DMS153 (cell line): Measurements from ENCODE around the gene CHL1.

Experiments
- DNase-seq: peaks from one replicate; lab custom pipeline; 2025; lab: John Stamatoyannopoulos, UW

The CHL1 gene

GRCh38 chr3:396293-396692, 199.7 kb downstream of the CHL1 start:
- DNase-seq, result no peak

GRCh38 chr3:399647-400046, 203.1 kb downstream of the CHL1 start:
- DNase-seq, result no peak

GRCh38 chr3:403826-404225, 207.3 kb downstream of the CHL1 start:
- no peak for DNase-seq

GRCh38 chr3:409011-409410, 212.4 kb downstream of the CHL1 start:
- no peak for DNase-seq

GRCh38 chr3:411226-411625, 214.7 kb downstream of the CHL1 start:
- no peak for DNase-seq

- no peak for DNase-seq
Observed at GRCh38 chr3:414063-414462, 217.5 kb downstream of the CHL1 start.

GRCh38 chr3:418239-418929, 221.8 kb downstream of the CHL1 start:
- DNase-seq, result no peak

GRCh38 chr3:420584-420983, 224.0 kb downstream of the CHL1 start:
- DNase-seq, result no peak

- DNase-seq, result no peak
Observed at GRCh38 chr3:425079-425478, 228.5 kb downstream of the CHL1 start.

- DNase-seq, result no peak
Observed at GRCh38 chr3:426072-426471, 229.5 kb downstream of the CHL1 start.

GRCh38 chr3:427128-427527, 230.6 kb downstream of the CHL1 start:
- no peak for DNase-seq

GRCh38 chr3:430186-430585, 233.6 kb downstream of the CHL1 start:
- DNase-seq, result no peak

GRCh38 chr3:435161-435560, 238.6 kb downstream of the CHL1 start:
- no peak for DNase-seq

GRCh38 chr3:436053-436452, 239.5 kb downstream of the CHL1 start:
- no peak for DNase-seq

GRCh38 chr3:440826-441225, 244.3 kb downstream of the CHL1 start:
- DNase-seq, result no peak

- DNase-seq, result no peak
Observed at GRCh38 chr3:445960-446359, 249.4 kb downstream of the CHL1 start.

- no peak for DNase-seq
Observed at GRCh38 chr3:447671-448070, 251.1 kb downstream of the CHL1 start.

- DNase-seq, result no peak
Observed at GRCh38 chr3:449711-450110, 253.1 kb downstream of the CHL1 start.

- DNase-seq, result no peak
Observed at GRCh38 chr3:452221-452620, 255.7 kb downstream of the CHL1 start.

GRCh38 chr3:453106-453505, 256.5 kb downstream of the CHL1 start:
- DNase-seq, result no peak

- no peak for DNase-seq
Observed at GRCh38 chr3:454986-455385, 258.4 kb downstream of the CHL1 start.

- no peak for DNase-seq
Observed at GRCh38 chr3:458124-458523, 261.6 kb downstream of the CHL1 start.

- no peak for DNase-seq
Observed at GRCh38 chr3:458653-459310, 262.2 kb downstream of the CHL1 start.
